Vagina (tissue), 2 donors: Measurements from ENCODE around the gene UGT2B7.

Source experiments
- CTCF ChIP-seq, 3 experiments: fragments of 450-650 bp in 2 of 3; fragments of 200-600 bp in 1 of 3; sonication (generic) in 1 of 3; IDR thresholded peaks; one replicate each; pipeline ENCODE4 v1.5.1; 2017 to 2019; ENCODE audit warnings: antibody characterized with exemption in 3 of 3, mild to moderate bottlenecking in 2 of 3, moderate library complexity in 2 of 3
- POLR2A ChIP-seq, 2 donors: fragments of 450-650 bp; IDR thresholded peaks; one replicate each; pipeline ENCODE4 v1.6.1; 2017; ENCODE audit warnings: antibody characterized with exemption in 2 of 2, mild to moderate bottlenecking in 2 of 2, moderate library complexity in 2 of 2
- POLR2AphosphoS5 ChIP-seq, 2 donors: sonication (generic); formaldehyde crosslinking; IDR thresholded peaks; one replicate each; pipeline ENCODE4 v1.9.0; 2017; ENCODE audit warnings: antibody characterized with exemption in 2 of 2, mild to moderate bottlenecking in 2 of 2, low read depth in 1 of 2; ENCODE audit not compliant: insufficient read depth in 1 of 2

GRCh38 chr4:69096111-69096656, at the start of gene UGT2B7:
- no peak for TF ChIP-seq POLR2A (IDR thresholded peaks at IDR 0.05)
- no peak for TF ChIP-seq CTCF (IDR thresholded peaks at IDR 0.05)
- TF ChIP-seq POLR2AphosphoS5 (IDR thresholded peaks at IDR 0.05; ENCODE audit: insufficient read depth in 1 of 2, low read depth in 1 of 2) = no peak
